Measurements from ENCODE around the gene CDC42BPG. TPM values are rescaled to one million over a fixed set of nuclear protein-coding genes. Genes with fewer than 3 reads are reported as not detected.
A peak's percentile ranks its signal among the peaks of the same experiment; 100 is the strongest.

Gene CDC42BPG
- total RNA-seq, 2 experiments from 2014 or later, result 0.31 to 0.61 TPM

- Mint-ChIP-seq H3K4me3 (peak overlapping the region; percentile 70), H3K36me3 (ENCODE audit: low read depth) (peaks cover 43% of the 10 kb centered on the region), H3K27me3 (no peaks in the 10 kb centered on the region), H3K9me3 (no peaks in the 10 kb centered on the region), H3K27ac (peak overlapping the region; percentile 98), H3K4me1 (ENCODE audit: low read depth) (peaks cover 89% of the 10 kb centered on the region)
- CTCF ChIA-PET, result interaction anchor here (0.9 to 28.9 kb wide), 5 partner anchors 5 to 262 kb away, joined by 3 to 1168 read pairs (median 316); partner anchors contain the start of genes CDC42BPG, EHD1, FAU and MRPL49
- peak; percentile 88 for DNase-seq
- POLR2A ChIA-PET, result interaction anchor here (1.0 to 26.2 kb wide), 12 partner anchors 4 to 639 kb away, joined by 3 to 768 read pairs (median 4); partner anchors contain the start of genes CDC42BPG, EHD1, MALAT1 and SYVN1
- intact Hi-C loops (cut with micrococcal nuclease), result no loop called here
- peak; percentile 55 for ATAC-seq
- no peak for TF ChIP-seq CTCF (IDR thresholded peaks at IDR 0.05)
These were observed 15.3 kb upstream of the CDC42BPG start for GRCh38 chr11:64859542-64860414.

DNA sequence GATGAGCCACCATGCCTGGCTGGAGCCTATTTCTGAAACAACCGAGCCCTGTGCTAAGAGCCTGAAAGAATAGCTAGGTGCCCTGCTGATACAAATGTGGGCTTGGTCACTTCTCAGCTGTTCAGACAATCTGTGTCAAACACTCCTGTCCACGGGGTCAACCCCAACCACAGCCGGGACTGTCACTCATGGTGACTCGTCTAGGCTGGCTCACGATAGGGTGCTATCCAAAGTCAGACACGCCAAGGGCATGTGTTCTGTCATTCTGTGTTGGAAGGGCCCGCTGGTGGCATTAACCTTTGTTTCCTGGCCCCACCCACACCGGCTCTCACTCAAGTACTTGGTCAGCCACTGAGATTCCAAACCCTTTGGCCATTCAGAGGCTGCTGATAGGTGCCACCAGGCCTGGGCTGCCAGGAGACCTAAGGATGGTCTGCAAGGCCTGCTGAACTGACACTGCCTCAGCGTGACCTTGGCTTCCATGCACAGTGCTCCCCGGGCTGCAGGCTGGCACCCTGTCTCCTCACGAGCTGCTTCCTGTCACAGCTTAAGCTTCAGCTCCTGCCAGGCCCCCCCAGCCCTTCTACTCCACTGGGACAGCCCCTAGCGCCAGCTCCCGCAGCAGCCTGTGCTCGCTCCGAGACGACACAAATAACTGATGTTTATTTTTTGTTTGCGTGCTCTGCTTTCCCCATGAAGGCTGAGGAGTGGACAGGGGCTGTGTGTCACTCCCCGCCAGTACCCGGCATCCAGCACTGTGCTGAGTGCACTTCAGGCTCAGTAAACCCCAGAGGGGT lies 14.2 kb upstream of the CDC42BPG start:
- peak; percentile 84 for DNase-seq
- Mint-ChIP-seq H3K4me1 (ENCODE audit: low read depth) (peaks cover 90% of the 10 kb centered on the region), H3K36me3 (ENCODE audit: low read depth) (peaks cover 54% of the 10 kb centered on the region), H3K4me3 (peak overlapping the region; percentile 70), H3K27ac (peak overlapping the region; percentile 98), H3K9me3 (no peaks in the 10 kb centered on the region), H3K27me3 (no peaks in the 10 kb centered on the region)
- intact Hi-C loops (cut with micrococcal nuclease), result no loop called here
- POLR2A ChIA-PET, result interaction anchor here (0.9 to 26.2 kb wide), 9 partner anchors 5 to 562 kb away, joined by 4 to 768 read pairs (median 5); partner anchors contain the start of genes CDC42BPG, EHD1, SYVN1 and ZNHIT2
- ATAC-seq, result peak; percentile 49
- no peak for TF ChIP-seq CTCF (IDR thresholded peaks at IDR 0.05)
- CTCF ChIA-PET, result interaction anchor here (0.9 to 28.9 kb wide), 4 partner anchors 6 to 156 kb away, joined by 3 to 1168 read pairs (median 316); partner anchors contain the start of genes CDC42BPG and EHD1

DNA sequence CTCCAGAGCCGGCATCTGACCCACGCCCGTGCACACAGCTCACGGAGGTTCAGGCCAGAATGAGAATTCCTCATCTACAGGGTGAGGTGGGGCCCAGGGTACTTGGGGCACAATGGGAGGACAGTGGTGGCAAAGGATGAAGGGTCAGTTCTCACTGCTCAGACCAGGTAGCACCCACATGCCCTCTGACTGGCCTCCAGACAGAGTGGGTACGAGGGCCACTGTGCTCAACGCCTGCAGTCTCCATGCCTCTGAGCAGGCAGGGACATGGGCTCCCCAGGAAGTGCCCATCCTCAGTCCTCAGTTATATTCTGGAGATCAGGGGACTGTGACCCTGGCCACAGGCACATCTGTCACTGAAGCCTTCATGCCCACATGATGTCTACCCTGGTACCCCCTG lies 13.0 kb upstream of the CDC42BPG start:
- ATAC-seq (no peak), DNase-seq (no peak)
- CTCF ChIA-PET, result interaction anchor here (2.6 to 28.9 kb wide), 4 partner anchors 5 to 29 kb away, joined by 20 to 1168 read pairs (median 316); partner anchors contain the start of genes CDC42BPG and EHD1
- Mint-ChIP-seq H3K9me3 (no peaks in the 10 kb centered on the region), H3K27ac (peak overlapping the region; percentile 81), H3K4me1 (ENCODE audit: low read depth) (peaks cover 90% of the 10 kb centered on the region), H3K27me3 (no peaks in the 10 kb centered on the region), H3K4me3 (no peak overlapping the region), H3K36me3 (ENCODE audit: low read depth) (peaks cover 62% of the 10 kb centered on the region)
- intact Hi-C loops (cut with micrococcal nuclease), result no loop called here
- POLR2A ChIA-PET, result interaction anchor here (1.1 to 26.2 kb wide), 4 partner anchors 4 to 31 kb away, joined by 5 to 768 read pairs (median 320); partner anchors contain the start of genes CDC42BPG and EHD1
- no peak for TF ChIP-seq CTCF (IDR thresholded peaks at IDR 0.05)

GRCh38 chr11:64856382-64857227 lies 12.2 kb upstream of the CDC42BPG start:
- peak overlapping the region; percentile 89 for H3K27ac Mint-ChIP-seq
- intact Hi-C loops (cut with micrococcal nuclease), result no loop called here
- TF ChIP-seq CTCF (IDR thresholded peaks at IDR 0.05), result no peak
- no peaks in the 10 kb centered on the region for H3K9me3 Mint-ChIP-seq
- peak overlapping the region; percentile 38 for H3K4me3 Mint-ChIP-seq
- H3K27me3 Mint-ChIP-seq, result no peaks in the 10 kb centered on the region
- DNase-seq (peak; percentile 82), ATAC-seq (peak; percentile 7)
- CTCF ChIA-PET, result interaction anchor here (2.6 to 28.9 kb wide), 3 partner anchors 8 to 30 kb away, joined by 20 to 1168 read pairs (median 316); partner anchors contain the start of gene EHD1
- H3K36me3 Mint-ChIP-seq (ENCODE audit: low read depth), result peaks cover 64% of the 10 kb centered on the region
- peaks cover 91% of the 10 kb centered on the region for H3K4me1 Mint-ChIP-seq (ENCODE audit: low read depth)
- POLR2A ChIA-PET, result interaction anchor here (1.1 to 26.2 kb wide), 5 partner anchors 4 to 32 kb away, joined by 5 to 768 read pairs (median 320); partner anchors contain the start of genes CDC42BPG and EHD1
